ENCODE results near the gene CD99. TPM values are rescaled to one million over a fixed set of nuclear protein-coding genes. Genes with fewer than 3 reads are reported as not detected.
A peak's percentile ranks its signal among the peaks of the same experiment; 100 is the strongest.
"Not testable (repeated sequence)": the region's sequence is repeated elsewhere in the genome, so short reads cannot be mapped to it uniquely, and the experiment has no call there.

CD99 gene
- total RNA-seq, 4 donors from 2014 or later = 249 to 611 (median 391) TPM

- DNase-seq (ENCODE audit: low spot score in 2 of 2) = peak; percentile 21 to 32
- no peak for TF ChIP-seq POLR2A (IDR thresholded peaks at IDR 0.05)
- TF ChIP-seq EP300 (IDR thresholded peaks at IDR 0.05) = no peak
- TF ChIP-seq, protein P1, sequence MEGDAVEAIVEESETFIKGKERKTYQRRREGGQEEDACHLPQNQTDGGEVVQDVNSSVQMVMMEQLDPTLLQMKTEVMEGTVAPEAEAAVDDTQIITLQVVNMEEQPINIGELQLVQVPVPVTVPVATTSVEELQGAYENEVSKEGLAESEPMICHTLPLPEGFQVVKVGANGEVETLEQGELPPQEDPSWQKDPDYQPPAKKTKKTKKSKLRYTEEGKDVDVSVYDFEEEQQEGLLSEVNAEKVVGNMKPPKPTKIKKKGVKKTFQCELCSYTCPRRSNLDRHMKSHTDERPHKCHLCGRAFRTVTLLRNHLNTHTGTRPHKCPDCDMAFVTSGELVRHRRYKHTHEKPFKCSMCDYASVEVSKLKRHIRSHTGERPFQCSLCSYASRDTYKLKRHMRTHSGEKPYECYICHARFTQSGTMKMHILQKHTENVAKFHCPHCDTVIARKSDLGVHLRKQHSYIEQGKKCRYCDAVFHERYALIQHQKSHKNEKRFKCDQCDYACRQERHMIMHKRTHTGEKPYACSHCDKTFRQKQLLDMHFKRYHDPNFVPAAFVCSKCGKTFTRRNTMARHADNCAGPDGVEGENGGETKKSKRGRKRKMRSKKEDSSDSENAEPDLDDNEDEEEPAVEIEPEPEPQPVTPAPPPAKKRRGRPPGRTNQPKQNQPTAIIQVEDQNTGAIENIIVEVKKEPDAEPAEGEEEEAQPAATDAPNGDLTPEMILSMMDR (IDR thresholded peaks at IDR 0.05) = no peak
- Histone ChIP-seq H3K27ac (no peak overlapping the region), H3K27me3 (no peaks in the 10 kb centered on the region), H3K4me1 (no peaks in the 10 kb centered on the region), H3K9me3 (peaks cover 0 to 11% (median 0%) of the 10 kb centered on the region in 4 donors), H3K4me3 (no peak overlapping the region), H3K36me3 (no peaks in the 10 kb centered on the region)
- 55 to 62% methylated on average over 20 to 25 of the region's 25 CpGs for WGBS, 2 donors
Observed at GRCh38 chrX:2767631-2768455, 76.7 kb downstream of the CD99 start.

GRCh38 chrX:2769615-2770014, 78.5 kb downstream of the CD99 start:
- DNase-seq (ENCODE audit: low spot score in 2 of 2) = no peak
- peaks cover 0 to 21% (median 0%) of the 10 kb centered on the region in 4 donors for H3K9me3 ChIP-seq
- 93 to 100% methylated on average over 1 of the region's 1 CpG for WGBS, 2 donors
- H3K27me3 ChIP-seq = no peaks in the 10 kb centered on the region
- H3K36me3 ChIP-seq = no peaks in the 10 kb centered on the region
- H3K27ac ChIP-seq = no peak overlapping the region
- H3K4me1 ChIP-seq = no peaks in the 10 kb centered on the region
- TF ChIP-seq POLR2A (IDR thresholded peaks at IDR 0.05) = no peak
- no peak overlapping the region for H3K4me3 ChIP-seq

- H3K4me1 ChIP-seq; H3K27ac ChIP-seq; H3K4me3 ChIP-seq; H3K36me3 ChIP-seq; H3K27me3 ChIP-seq; DNase-seq (ENCODE audit: low spot score in 2 of 2): not testable (repeated sequence)
- H3K9me3 ChIP-seq = peaks cover 0 to 27% (median 2%) of the 10 kb centered on the region in 4 donors
- 85% methylated on average over 9 to 10 of the region's 10 CpGs for WGBS, 2 donors
Observed at GRCh38 chrX:2773166-2774055, 82.3 kb downstream of the CD99 start.

GRCh38 chrX:2774057-2774456, 83.0 kb downstream of the CD99 start:
- TF ChIP-seq EP300 (IDR thresholded peaks at IDR 0.05) (no peak), POLR2A (IDR thresholded peaks at IDR 0.05) (no peak)
- TF ChIP-seq, protein P1 (IDR thresholded peaks at IDR 0.05) = no peak
- Histone ChIP-seq H3K9me3 (peaks cover 0 to 27% (median 2%) of the 10 kb centered on the region in 4 donors), H3K27ac (no peak overlapping the region), H3K36me3 (no peaks in the 10 kb centered on the region), H3K4me1 (no peaks in the 10 kb centered on the region), H3K4me3 (no peak overlapping the region), H3K27me3 (no peaks in the 10 kb centered on the region)
- no peak for DNase-seq (ENCODE audit: low spot score in 2 of 2)
- WGBS, 2 donors = 81 to 83% methylated on average over 5 of the region's 5 CpGs

DNA sequence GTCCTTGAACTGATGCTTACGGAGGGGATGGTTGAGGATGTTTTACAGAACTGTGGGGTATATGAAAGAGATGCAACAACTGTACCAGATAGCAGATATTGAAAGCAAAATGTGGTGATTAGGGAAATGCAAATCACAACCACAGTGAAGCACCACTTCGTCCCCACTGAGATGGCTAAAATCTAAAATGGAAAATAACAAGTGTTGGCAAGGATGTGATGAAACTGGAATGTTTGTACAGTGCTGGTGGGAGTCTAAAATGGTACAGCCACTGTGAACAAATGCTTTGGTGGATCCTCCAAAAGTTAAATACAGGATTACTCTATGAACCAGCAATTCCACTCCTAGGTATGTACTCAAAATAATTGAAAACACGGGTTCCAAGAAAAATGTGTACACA, 83.7 kb downstream of the CD99 start:
- TF ChIP-seq, protein P1 (IDR thresholded peaks at IDR 0.05) = no peak
- TF ChIP-seq EP300 (IDR thresholded peaks at IDR 0.05) (no peak), POLR2A (IDR thresholded peaks at IDR 0.05) (no peak)
- DNase-seq (ENCODE audit: low spot score in 2 of 2) = no peak
- 92 to 96% methylated on average over 3 of the region's 3 CpGs for WGBS, 2 donors
- H3K4me1 ChIP-seq = no peaks in the 10 kb centered on the region
- peaks cover 0 to 21% (median 2%) of the 10 kb centered on the region in 4 donors for H3K9me3 ChIP-seq
- H3K27me3 ChIP-seq = no peaks in the 10 kb centered on the region
- H3K36me3 ChIP-seq = no peaks in the 10 kb centered on the region
- H3K4me3 ChIP-seq = no peak overlapping the region
- no peak overlapping the region for H3K27ac ChIP-seq

DNA sequence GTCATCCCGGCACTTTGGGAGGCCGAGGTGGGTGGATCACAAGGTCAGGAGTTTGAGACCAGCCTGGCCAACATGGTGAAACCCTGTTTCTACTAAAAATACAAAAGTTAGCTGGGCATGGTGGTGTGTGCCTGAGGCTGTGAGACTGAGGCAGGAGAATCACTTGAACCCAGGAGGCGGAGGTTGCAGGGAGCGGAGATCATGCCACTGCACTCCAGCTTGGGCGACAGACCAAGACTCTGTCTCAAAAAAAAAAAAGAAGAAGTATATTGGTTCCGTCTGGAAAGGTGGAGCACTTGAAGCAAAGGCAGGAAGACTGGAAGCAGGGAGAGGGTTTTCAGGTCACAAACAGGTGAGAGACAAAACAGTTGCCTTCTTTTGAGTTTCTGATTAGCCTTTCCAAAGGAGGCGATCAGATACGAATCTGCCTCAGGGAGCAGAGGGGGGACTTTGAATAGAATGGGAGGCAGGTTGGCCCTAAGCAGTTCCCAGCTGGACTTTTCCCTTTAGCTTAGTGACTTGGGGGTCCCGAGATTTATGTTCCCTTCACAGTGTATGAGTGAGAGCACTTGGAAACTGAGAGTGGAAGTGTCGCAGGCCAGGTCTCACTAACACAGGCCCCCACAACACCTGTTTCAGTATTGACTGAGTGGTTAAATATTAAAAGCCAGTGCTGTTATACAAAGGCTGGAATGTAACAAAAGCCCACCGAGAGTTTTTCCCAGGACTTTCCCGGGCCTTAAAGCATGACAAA, 89.6 kb downstream of the CD99 start:
- H3K4me3 ChIP-seq; H3K9me3 ChIP-seq; H3K27ac ChIP-seq; H3K4me1 ChIP-seq; H3K27me3 ChIP-seq; DNase-seq (ENCODE audit: low spot score in 2 of 2); H3K36me3 ChIP-seq: not testable (repeated sequence)
- 58 to 59% methylated on average over 12 of the region's 12 CpGs for WGBS, 2 donors
